Measurements from ENCODE around the gene NREP.

NREP gene

DNA sequence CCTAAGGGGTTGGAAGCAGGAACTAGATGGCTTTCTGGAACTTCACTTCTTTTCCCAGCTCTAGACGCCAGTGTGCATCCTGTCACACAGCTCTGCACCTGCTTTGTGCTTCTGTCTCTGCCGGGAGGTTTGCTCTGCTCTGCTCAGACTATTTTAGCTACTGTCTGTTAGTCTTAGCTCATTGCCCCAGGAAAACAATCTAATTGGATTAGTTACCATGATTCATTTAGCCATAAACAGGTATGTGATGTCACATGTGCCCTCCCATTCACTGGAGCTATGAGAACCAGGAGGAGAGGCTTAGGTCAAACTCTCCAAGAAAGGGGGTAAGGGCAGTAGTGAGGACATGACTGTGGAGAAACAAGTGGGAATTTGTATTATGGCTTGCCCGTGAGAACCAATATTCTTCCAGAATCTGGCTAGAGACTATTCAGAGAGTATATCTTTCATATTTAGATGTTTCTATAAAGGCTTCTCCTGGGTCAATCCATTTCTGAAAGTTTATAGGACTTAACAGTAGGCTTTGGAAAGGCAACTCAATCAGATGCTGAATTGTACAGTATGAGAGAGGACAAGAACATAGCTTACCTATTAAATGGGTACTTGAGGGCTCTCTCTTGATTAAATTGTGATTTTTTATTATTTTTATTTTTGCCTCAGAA lies 22.4 kb upstream of the NREP start:
- FAIRE-seq (no peak), DNase-seq (ENCODE audit: insufficient read length, low spot score) (no peak)
- TF ChIP-seq, protein P1, sequence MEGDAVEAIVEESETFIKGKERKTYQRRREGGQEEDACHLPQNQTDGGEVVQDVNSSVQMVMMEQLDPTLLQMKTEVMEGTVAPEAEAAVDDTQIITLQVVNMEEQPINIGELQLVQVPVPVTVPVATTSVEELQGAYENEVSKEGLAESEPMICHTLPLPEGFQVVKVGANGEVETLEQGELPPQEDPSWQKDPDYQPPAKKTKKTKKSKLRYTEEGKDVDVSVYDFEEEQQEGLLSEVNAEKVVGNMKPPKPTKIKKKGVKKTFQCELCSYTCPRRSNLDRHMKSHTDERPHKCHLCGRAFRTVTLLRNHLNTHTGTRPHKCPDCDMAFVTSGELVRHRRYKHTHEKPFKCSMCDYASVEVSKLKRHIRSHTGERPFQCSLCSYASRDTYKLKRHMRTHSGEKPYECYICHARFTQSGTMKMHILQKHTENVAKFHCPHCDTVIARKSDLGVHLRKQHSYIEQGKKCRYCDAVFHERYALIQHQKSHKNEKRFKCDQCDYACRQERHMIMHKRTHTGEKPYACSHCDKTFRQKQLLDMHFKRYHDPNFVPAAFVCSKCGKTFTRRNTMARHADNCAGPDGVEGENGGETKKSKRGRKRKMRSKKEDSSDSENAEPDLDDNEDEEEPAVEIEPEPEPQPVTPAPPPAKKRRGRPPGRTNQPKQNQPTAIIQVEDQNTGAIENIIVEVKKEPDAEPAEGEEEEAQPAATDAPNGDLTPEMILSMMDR (IDR thresholded peaks at IDR 0.05; ENCODE audit: insufficient read depth, missing control alignments) = no peak

DNA sequence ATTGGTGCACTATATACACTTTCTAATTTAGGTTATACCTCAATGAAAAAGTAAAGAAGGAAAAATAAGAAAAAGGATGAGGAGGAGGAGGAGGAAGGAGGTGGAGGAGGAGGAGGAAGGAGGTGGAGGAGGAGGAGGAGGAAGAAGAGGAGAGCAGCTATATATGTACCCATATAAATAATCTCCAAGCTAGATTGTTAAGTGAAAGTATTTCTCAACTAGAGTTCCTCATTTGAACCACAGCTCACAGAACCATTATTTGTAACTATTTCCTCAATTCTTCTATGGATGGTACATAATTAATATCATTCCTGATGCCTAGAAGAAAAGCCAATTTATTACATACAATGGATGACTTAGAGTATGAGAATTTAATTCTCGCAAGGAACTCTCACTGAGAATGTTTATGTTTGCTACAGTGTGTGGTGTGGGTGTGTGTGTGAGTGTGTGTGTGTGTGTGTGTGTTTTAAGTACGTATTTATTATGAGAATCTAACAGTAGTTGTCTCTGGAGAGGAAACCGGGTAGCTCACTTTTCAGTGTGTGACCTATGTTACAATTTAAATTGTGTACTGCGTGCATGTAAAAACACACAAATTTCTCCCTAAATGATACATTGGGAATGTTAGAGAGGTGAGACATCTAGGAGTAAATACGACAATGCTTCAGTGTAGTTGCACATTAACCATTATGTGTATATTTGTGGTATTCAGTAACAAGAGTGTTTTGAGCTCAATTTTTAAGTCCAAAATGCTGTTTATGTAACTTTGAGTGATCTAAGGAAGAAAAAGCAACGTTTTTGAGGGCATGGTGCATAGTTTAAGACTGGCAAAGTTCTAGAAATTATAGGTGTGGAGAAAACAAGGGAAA lies 20.2 kb upstream of the NREP start:
- DNase-seq (ENCODE audit: insufficient read length, low spot score) (no peak), FAIRE-seq (no peak)
- TF ChIP-seq, protein P1 (IDR thresholded peaks at IDR 0.05; ENCODE audit: insufficient read depth, missing control alignments) = no peak

DNA sequence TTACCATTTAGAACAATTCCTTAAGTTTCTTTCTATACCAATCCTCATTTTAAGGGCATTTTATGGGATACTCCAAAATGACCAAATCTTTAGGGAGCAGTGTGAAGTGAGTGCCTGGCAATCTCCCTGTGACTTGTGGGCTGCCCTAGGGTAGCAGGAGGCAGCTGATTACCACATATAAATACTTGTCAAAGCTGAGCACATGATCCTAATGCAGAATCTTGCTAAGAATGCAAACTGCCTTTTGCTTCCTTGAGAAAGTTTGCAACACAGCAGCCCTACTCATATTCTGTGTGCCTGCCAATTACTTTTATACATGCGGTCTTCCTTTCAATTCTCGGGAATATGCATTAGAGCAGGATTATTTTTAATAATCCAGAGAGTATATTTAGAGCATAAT lies 18.2 kb upstream of the NREP start:
- FAIRE-seq = peak; percentile 25
- DNase-seq (ENCODE audit: insufficient read length, low spot score) = no peak
- TF ChIP-seq, protein P1 (IDR thresholded peaks at IDR 0.05; ENCODE audit: insufficient read depth, missing control alignments) = no peak

DNA sequence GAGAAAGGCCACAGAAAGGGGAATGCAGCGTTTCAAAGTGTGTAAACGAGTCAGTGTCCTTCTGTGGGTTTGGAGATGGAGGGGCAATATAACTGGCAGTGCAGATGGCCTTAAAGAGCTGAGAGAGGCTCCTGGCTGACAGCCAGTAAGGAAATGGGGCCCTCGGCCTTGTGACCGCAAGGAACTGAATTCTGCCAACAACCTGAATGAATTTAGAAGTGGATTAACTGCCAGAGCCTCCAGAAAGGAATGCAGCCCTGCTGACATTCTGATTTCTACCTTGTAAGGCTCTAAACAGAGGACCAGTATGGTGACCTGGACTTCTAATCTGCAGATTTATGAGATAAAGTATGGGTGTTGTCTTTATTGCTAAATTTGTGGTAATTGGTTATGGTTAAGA lies 17.5 kb upstream of the NREP start:
- FAIRE-seq (no peak), DNase-seq (ENCODE audit: insufficient read length, low spot score) (no peak)
- TF ChIP-seq, protein P1 (IDR thresholded peaks at IDR 0.05; ENCODE audit: insufficient read depth, missing control alignments) = no peak

DNA sequence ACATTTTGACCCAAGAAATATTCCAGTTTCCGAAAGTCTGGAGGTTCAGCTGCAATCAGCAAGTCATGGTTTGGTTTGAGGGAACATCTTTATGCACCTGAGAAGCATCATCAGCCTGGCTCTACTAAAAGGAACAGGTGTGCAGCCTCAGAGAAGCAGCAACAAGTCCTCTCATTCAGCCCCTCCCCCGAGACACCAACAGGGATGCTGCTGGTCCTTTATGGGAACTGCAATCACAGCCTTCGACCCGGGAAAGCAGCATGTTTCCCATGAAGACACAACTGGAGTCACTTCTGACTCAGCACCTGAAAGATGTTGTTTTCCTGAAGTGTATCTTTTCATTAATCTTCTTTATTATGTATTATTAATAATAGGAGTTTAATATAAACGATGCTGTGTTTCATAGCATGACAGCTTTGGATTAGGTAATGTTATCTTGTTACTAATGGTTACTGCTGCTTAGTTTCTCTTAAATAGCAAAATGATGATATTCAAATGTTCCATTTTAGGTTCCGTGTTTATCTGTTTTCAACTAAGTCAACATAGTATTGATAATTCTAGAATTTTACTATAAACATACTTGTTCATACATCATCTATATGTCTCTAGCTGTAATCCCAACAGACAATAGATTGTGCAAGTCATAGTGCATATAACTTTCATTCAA lies 15.6 kb upstream of the NREP start:
- TF ChIP-seq, protein P1 (IDR thresholded peaks at IDR 0.05; ENCODE audit: insufficient read depth, missing control alignments) = no peak
- DNase-seq (ENCODE audit: insufficient read length, low spot score) (no peak), FAIRE-seq (no peak)

DNA sequence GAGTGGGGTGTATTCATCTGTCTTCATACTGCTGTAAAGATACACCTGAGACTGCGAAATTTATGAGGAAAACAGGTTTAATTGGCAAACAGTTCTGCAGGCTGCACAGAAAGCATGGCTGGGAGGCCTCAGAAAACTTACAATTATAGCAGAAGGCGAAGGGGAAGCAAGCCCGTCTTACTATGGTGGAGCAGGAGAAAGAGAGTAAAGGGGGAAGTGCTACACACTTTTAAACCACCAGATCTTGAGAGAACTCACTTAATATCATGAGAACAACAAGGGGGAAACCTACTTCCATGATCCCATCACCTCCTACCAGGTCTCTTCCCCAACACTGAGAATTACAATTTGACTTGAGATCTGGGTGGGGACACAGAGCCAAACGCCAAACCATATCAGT lies 12.5 kb upstream of the NREP start:
- no peak for FAIRE-seq
- TF ChIP-seq, protein P1 (IDR thresholded peaks at IDR 0.05; ENCODE audit: insufficient read depth, missing control alignments) = no peak
- DNase-seq (ENCODE audit: insufficient read length, low spot score) = no peak
